OCI-LY3 (cell line): ENCODE data around the gene PSMA2.

ENCODE experiments used
- EZH2phosphoT487 ChIP-seq: fragments of 200-600 bp; shearing (Covaris generic); IDR thresholded peaks from 2 replicates; pipeline ENCODE4 v1.6.1; 2018; ENCODE audit warnings: antibody characterized with exemption, mixed run types, low read depth
- TF ChIP-seq, protein P1 (sequence below): fragments of 200-600, 300-600 bp; sonication (generic); IDR thresholded peaks from 2 replicates; pipeline ENCODE4 v1.5.1; 2014; ENCODE audit warnings: antibody characterized with exemption, low read length, low read depth

DNA sequence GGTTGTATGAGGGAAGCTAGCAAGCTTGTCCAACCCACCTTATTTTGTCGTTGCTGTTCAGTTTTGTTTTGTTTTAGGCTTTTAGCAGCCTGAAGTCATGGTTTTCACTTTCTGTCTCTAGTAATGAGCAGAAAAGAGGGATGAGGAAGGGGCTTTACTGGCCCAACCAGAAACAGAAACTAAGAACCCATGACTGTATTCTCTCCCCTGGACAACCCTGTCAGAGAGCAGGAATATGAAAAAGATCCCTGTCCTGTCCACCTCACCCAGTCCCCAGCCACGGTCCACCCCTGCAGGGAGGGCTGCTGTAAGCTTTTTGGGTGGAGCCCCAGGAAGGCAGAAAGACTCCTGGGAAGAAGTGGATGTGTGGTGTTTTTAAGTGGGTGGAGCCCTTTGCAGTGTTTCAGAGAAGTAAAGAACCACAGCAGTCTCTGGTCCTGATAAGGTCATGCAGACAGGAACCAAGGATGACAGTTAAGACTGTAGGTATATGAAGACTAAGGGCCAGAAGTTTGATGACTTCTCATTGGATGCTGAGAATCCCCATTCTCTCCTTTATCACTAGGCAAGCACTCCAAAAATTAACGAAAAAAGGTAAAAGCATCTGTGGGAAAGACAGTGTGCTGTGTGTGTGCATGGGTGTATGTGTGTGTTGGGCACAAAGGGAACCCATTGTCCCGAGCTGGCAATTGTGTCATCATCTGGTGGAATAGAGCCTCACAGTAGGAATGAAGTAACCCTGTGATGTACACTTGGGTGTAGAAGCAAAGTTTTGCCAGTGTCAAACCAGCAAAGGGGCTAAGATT, 14.1 kb upstream of the PSMA2 start:
- TF ChIP-seq, protein P1, sequence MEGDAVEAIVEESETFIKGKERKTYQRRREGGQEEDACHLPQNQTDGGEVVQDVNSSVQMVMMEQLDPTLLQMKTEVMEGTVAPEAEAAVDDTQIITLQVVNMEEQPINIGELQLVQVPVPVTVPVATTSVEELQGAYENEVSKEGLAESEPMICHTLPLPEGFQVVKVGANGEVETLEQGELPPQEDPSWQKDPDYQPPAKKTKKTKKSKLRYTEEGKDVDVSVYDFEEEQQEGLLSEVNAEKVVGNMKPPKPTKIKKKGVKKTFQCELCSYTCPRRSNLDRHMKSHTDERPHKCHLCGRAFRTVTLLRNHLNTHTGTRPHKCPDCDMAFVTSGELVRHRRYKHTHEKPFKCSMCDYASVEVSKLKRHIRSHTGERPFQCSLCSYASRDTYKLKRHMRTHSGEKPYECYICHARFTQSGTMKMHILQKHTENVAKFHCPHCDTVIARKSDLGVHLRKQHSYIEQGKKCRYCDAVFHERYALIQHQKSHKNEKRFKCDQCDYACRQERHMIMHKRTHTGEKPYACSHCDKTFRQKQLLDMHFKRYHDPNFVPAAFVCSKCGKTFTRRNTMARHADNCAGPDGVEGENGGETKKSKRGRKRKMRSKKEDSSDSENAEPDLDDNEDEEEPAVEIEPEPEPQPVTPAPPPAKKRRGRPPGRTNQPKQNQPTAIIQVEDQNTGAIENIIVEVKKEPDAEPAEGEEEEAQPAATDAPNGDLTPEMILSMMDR = no peak
- TF ChIP-seq EZH2phosphoT487 = no peak
